GM19467 (cell line): ENCODE results near the gene MFN2.

Experiments
- ATAC-seq: cut with Tn5 transposase; IDR thresholded peaks from one replicate; pipeline ENCODE4 v1.9.1; 2021; ENCODE audit warnings: mild to moderate bottlenecking, moderate library complexity; ENCODE audit not compliant: unreplicated experiment

The MFN2 gene

DNA sequence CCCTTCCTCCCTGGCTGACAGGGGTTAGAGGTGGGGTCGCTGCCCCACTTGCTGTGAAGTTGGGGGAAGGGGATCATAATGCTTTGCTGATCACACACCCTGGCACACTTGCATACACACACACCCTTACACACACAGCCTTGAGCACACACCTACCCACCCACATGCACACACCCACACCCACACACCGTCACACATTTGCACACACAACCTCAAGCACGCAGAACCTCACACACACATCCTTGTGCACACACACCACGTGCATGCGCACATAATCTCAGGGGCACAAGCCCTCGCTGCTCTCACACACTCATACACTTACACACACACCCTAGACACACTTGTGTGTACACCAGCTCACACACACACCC lies 66.5 kb downstream of the MFN2 start:
- ATAC-seq: no peak

DNA sequence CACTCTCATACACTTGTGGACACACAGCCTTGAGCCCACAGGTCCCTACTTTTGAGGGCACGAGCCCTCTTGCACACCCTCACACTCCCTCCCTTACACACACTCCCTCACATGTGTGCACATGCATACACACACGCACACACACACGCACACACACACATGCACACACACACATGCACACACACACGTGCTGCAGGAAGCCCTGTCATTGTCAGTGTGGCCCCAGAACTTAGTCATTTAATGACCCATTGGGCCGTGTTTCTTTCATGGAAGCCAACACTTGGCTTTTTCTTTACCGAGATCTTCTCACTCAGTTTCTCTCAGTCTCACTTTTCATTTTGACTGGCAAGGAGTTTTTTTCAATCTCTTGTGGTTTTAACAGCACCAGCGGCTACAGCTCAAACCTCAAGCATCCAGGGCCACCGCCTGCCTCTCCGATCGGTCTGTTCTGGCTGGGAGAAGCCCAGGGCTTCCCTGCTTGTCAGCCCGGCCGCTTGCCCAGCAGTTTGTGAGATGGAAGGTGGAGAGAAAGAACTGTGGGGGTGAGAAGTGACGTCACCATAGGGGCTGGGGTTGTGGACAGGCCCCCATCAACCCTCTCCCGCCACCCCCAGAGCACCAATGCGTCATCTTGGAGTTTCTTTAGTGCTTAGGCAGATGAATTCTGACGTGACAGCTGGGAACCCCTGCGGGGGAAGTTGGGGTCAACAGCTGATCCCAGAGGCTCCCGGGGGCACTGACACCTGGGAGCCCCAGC lies 67.1 kb downstream of the MFN2 start:
- ATAC-seq: no peak

DNA sequence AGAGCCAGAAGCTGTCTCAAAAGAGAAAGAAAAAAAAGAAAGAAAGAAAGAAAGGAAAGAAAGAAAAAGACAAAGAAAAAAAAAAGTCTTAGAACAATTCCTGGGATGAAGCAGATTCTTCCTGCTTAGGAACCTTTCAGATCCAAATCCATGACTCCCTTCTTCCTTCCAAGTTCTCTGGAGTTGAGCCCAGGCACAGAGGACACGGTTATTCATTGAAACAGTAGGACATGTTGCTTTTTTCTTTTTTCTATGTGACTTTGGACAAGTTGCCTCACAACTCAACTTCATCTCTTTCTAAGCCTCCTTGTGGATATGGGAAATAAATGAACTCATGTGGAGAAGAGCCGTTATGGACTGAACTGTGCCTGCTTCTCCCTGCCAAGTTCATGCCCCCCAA lies 68.1 kb downstream of the MFN2 start:
- ATAC-seq: no peak

- ATAC-seq: no peak
Observed at GRCh38 chr1:12049616-12050015, 69.4 kb downstream of the MFN2 start.

DNA sequence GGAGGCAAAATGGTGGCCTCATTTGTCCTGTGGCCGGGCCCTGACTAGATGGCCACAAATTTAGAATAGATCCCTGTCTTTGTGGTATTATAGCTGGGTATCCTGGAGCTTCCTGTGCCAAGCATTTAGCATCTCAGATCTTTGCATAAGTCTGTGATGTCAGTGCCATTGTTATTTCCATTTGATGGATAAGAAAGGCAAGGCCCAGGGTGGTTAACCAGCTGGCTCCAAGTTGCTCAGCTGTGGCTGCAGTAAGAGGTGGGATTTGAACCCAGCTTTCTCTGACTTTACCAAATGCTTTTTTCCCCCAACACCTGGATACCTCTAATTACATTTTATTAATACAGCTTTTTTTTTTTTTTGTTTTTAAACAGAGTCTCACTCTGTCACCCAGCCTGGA lies 71.1 kb downstream of the MFN2 start:
- no peak for ATAC-seq

DNA sequence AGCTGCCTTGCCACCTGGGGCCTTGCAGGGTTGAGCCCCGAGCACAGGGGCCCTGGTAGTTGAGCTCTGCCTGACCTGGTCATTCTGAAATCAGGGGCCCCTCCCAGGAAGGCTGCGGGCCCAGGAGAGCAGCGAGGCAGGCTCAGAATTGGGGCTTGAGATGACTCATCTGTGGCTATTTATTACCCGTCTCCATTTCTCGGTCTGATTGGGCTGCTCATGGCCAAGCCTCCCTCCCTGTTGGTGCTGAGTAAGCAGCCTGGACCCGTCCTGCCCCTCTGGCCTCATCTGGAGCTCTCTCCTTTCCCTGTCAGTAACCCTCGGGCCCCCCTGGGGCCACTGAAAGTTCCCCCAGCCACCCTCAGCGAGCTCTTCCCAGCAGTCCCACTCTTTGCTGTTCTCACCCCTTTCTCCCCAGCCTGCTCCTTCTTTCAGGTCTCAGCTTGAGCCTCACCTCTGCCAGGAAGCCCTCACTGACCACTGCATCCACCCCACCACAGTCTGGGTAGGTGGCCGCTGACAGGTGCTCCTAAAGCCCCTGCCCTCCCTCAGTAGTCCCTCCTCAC lies 71.8 kb downstream of the MFN2 start:
- ATAC-seq: peak; percentile 63

- ATAC-seq: no peak
Observed at GRCh38 chr1:12052997-12053686, 72.9 kb downstream of the MFN2 start.

DNA sequence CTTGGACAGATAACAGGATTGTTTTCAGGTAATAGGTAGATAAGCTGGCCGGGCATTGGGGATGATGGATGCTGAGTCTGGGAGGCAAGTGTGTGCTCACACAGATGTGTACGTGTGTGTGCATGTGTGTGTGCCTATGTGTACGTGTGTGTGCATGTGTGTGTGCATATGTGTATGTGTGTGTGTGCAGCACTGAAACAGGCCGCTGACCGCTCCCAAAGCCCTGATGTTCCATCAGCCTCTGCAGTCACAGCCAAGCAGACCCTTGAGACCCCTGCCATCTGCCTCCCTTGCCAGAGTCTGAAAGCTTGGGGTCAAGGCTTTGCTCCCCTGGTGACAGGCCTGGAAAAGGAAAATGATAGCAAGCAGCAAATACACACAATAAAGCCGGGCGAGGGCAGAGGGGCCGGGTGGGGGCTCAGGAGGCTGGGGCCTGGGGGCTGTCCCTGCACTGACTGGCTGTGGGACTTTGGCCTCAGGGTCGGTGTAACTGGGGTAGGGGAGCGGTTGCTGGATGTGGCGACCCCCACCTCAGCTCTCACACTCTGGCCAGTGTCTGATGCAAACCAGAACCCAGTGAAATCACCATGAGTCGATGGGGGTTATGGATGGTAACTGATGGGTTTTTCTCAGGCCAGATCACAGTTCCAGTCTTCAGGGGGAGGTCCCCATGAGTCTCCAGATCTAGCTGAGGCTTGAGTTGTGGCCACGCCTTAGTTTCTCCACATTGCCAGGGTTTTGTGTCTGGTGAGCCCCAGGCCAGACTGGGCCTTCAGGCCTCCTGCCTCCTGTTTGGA lies 73.7 kb downstream of the MFN2 start:
- no peak for ATAC-seq

DNA sequence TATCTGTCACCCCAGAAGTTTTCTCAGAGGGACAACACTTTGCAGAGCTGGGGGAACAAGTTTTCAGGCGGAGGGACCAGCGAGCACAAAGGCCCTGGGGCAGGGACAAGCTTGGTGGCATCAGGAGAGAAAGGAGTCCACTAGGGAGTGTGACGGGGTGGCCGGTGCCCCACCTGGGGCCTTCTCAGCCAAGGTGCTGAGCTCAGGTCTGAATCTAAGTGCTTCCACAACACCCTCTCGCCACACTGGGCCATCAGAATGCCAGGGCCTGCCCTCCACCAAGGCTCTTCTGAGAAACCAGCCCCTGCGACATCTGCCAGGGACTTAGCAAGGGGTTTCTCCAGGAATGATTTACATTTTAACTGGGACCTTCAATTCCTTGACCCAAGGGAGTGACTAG lies 75.0 kb downstream of the MFN2 start:
- ATAC-seq: no peak

- no peak for ATAC-seq
Observed at GRCh38 chr1:12056331-12056841, 76.1 kb downstream of the MFN2 start.

DNA sequence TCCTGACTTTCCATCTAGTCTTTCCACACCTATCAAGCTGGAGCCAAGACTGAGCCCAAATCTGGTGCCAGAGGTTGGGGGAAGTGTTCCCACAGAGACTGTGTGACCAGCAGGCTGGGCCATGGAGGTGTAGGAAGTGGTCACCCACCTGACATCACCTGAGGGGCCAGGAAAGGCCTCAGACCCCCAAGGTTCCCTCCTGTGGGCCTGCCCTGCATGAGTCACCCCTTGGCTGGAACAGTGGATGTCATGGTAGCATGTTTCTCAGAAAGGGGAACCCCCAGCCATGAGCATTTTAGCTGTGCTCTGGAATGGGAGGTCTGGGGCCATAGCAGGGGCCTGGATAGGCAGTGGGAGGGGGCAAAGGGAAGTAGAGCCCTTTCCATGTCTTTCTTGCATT lies 77.1 kb downstream of the MFN2 start:
- no peak for ATAC-seq

DNA sequence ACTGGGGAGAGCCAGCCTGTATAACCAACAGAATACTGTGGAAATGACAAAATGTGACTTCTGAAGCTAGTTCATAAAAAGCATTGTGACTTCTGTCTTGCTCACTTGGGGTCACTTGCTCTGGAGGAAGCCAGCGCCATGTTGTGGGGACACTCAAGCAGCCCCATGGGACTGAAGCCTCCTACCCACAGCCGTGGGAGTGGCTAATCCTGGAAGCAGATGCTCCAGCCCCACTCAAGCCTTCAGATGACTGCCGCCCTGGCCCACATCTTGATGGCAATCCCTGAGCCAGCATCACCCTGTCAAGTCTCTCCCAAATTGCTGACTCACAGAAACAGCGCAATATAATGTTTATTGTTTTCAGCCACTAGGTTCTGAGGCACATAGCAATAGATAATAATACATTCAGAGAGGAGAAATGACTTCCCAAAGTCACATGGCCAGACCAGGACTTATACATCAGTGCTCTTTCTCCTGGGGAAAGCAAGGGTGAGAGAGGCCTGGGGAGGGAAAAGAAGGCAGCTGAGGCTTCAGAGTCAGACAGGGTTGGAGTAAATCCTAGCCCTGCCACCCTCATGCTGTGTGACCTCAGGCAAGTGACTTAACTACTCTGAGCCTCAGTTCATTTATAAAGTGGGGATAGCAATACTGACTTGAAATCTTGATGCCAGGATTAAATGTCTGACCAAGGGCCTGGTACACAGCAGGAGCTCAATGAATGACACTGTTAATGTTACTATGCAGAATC lies 77.9 kb downstream of the MFN2 start:
- no peak for ATAC-seq

DNA sequence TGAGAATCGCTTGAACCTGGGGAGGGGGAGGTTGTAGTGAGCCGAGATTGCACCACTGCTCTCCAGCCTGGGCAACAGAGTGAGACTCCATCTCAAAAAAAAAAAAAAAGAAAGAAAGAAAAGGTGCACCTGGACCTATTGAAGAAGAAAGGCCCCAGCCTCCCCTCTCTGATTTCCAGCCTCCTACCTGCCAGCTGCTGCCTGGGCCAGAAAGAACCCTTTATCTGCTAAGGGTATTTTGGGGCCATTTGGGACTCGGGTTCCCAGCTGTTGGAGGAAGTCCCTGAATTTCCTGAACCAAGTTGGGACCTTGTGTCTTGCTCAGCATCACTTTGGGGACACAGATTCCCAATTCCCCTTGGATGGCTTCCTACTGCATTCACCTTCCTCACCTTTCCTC lies 79.0 kb downstream of the MFN2 start:
- no peak for ATAC-seq

DNA sequence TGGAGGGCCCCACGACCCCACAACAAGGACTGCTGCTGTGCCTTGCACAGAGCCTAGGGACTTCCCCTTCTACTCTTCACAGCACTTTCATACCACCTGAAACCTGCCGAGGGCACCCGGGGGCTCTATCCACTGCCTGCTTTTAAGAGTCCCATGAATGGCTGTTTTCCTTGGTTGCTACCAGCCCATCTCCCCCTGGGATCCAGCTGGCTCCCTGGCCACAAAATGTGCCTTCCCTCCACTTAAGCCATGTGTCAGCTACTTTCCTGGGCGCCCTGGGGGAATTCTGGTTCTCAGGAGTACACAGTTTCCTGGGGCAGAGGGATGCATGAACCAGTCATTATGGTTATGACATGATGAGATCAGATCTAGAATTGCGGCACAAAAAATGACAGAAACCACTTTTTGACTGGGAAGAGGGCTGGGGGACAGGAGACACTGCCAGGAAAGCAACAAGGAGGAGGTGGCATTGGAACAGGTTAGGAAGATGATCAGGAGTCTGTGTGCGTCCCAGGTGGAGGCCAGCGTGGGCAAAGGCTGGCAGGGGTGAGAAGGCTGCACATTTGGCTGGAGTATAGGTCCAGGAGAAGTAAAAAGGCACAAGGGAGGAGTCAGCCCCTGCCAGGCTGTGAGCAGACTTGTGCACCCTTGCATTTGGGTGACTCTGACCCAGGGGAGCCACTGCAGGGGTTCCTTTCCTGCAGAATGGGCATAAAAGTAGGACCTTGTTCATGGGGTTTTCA lies 79.6 kb downstream of the MFN2 start:
- ATAC-seq: no peak

DNA sequence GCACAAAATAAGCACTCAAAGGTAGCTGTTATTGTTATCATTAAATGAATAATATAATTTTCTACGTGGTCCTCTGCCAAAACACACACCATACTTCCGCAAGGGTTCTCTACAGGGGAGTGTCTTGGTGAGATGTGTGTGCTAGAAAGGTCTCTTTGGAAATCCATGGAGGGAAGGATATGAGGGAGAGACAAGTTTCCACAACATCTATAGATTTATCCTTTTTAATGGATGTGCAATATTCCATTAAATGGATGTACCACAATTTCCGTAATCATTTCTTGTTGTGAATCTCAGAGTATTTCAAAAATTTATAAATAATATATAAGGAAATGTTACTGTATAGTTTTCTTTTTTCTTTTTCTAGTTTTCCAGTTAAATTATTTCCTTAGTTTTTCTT lies 80.3 kb downstream of the MFN2 start:
- ATAC-seq: no peak
